KOPT-K1 (cell line): ENCODE results near the gene HMGCS1.

Experiments
- H3K27ac ChIP-seq: fragments of 200-600 bp; sonication (generic); 2 replicates; pipeline ENCODE4 v1.5.1; 2016; ENCODE audit warnings: antibody characterized with exemption, mild to moderate bottlenecking, low read depth, low read length; ENCODE audit not compliant: poor library complexity, severe bottlenecking
- H3K36me3 ChIP-seq: fragments of 200-600 bp; sonication (generic); 2 replicates; pipeline ENCODE4 v1.5.1; 2017; ENCODE audit warnings: antibody characterized with exemption, mild to moderate bottlenecking, low read length, moderate library complexity; ENCODE audit not compliant: insufficient read depth
- H3K9me3 ChIP-seq: fragments of 200-600 bp; sonication (generic); 2 replicates; pipeline ENCODE4 v1.5.1; 2017; ENCODE audit warnings: antibody characterized with exemption, low read length, mild to moderate bottlenecking; ENCODE audit not compliant: insufficient read depth, poor library complexity, severe bottlenecking

Gene HMGCS1

GRCh38 chr5:43301653-43302091 lies 11.5 kb downstream of the HMGCS1 start:
- Histone ChIP-seq H3K9me3 (no peaks in the 10 kb centered on the region), H3K36me3 (peaks cover 92% of the 10 kb centered on the region), H3K27ac (no peak overlapping the region)

DNA sequence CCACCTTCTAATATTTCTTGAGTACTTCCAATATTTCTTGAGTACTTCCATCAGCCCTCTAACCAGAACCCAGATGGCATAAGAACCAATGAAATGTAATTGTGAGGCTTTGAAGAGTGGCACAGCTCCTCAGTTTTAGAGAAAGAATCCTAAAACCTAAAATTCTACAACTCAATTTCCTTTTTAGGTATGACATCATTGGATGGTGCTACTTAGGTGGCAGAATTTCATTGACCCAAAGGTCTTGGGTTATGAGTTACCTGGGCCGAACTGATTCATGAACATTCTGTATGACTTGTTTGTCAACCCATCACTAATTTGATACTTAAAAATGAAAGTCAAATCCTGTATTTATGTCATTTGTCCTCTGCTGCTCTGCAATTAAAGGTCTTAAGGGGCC lies 13.1 kb downstream of the HMGCS1 start:
- no peaks in the 10 kb centered on the region for H3K9me3 ChIP-seq
- no peak overlapping the region for H3K27ac ChIP-seq
- H3K36me3 ChIP-seq: peaks cover 99% of the 10 kb centered on the region

GRCh38 chr5:43298443-43298842 lies 14.8 kb downstream of the HMGCS1 start:
- H3K36me3 ChIP-seq: peaks cover 100% of the 10 kb centered on the region

DNA sequence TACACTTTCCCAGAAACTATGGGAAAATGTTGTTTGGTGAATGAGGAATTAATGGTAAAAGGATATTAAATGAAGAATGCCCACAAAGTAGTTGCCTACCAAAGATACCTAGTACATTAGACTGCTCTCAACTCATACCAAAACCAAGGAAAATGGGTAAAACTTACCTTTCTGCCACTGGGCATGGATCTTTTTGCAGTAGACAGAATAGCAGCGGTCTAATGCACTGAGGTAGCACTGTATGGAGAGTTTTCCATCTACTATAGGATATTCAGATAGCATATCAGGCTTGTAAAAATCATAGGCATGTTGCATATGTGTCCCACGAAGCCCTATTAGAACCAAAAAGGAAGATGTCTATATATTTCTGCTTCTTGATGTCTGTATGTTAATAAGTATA lies 16.4 kb downstream of the HMGCS1 start:
- Histone ChIP-seq H3K36me3 (peaks cover 100% of the 10 kb centered on the region), H3K27ac (no peak overlapping the region), H3K9me3 (no peaks in the 10 kb centered on the region)

More at GRCh38 chr5:43298443-43298842, 14.8 kb downstream of the HMGCS1 start:
- H3K9me3 ChIP-seq: no peaks in the 10 kb centered on the region
- H3K27ac ChIP-seq: no peak overlapping the region

DNA sequence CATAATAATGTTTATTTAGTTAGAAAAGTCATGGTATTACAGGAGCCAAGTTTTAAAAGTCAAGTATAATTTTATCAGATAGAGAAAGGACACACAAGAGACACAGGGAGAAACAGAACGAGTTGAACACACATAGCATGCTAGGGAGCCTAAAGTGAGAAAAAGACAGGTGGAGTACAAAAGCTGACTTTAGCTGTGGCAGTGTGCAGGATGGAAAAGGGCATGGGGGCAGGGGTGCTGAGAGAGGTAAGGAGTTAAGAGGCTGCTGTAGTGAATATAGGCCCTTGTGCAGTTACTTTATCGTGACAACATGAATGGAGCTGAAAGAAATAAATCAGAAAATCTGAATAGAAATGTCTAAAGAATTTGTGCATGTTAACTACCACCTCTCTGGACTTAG lies 18.0 kb downstream of the HMGCS1 start:
- no peaks in the 10 kb centered on the region for H3K9me3 ChIP-seq
- no peak overlapping the region for H3K27ac ChIP-seq
- peaks cover 100% of the 10 kb centered on the region for H3K36me3 ChIP-seq

DNA sequence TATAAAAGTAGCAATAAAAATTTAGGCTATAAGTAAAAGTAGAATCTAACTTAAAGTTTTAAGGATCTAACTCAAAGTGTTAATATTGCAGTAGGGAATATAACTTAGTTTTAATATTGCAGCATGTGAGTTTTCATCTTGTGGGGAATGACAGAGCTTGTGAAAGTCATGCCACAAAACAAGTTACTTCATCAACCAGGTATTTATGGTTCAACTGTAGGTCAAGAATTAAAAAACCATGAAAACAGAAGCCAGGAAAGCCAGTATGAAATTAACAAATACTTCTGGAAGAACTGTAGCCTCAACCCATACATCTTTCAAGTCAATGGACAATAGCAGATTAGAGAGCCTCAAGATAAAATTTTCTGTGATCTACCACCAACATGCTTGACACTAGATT lies 19.0 kb downstream of the HMGCS1 start:
- Histone ChIP-seq H3K9me3 (no peaks in the 10 kb centered on the region), H3K36me3 (peaks cover 100% of the 10 kb centered on the region), H3K27ac (no peak overlapping the region)

DNA sequence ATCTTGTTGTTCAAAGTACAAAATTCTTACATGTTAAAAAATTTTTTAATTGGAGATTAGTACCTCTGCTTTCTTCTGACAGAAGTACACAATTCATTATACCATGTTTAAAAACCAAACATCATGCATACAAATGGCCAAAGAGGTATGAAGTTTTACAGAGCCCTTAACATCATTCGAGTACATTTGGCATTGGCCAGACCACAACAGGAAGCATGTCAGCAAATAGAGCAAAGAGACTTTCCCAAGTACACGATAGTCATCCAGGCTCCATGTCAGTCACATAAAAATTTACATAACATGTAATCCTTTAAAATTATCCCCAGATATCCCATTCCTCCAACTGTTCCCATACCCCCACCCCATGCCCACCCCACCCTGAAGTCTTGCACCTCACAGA lies 22.5 kb downstream of the HMGCS1 start:
- H3K36me3 ChIP-seq: peaks cover 99% of the 10 kb centered on the region
- H3K27ac ChIP-seq: no peak overlapping the region
- H3K9me3 ChIP-seq: no peaks in the 10 kb centered on the region

- H3K9me3 ChIP-seq: no peaks in the 10 kb centered on the region
Measured at GRCh38 chr5:43288269-43288831, 24.9 kb downstream of the HMGCS1 start.

GRCh38 chr5:43287493-43287892 lies 25.7 kb downstream of the HMGCS1 start:
- Histone ChIP-seq H3K27ac (no peak overlapping the region), H3K9me3 (no peaks in the 10 kb centered on the region), H3K36me3 (peaks cover 67% of the 10 kb centered on the region)

More at GRCh38 chr5:43288269-43288831, 24.9 kb downstream of the HMGCS1 start:
- Histone ChIP-seq H3K27ac (no peak overlapping the region), H3K36me3 (peaks cover 76% of the 10 kb centered on the region)

- Histone ChIP-seq H3K36me3 (peaks cover 58% of the 10 kb centered on the region), H3K27ac (no peak overlapping the region), H3K9me3 (no peaks in the 10 kb centered on the region)
Measured at GRCh38 chr5:43286623-43287022, 26.6 kb downstream of the HMGCS1 start.

- H3K27ac ChIP-seq: no peak overlapping the region
- H3K9me3 ChIP-seq: no peaks in the 10 kb centered on the region
- peaks cover 13% of the 10 kb centered on the region for H3K36me3 ChIP-seq
Measured at GRCh38 chr5:43281840-43282658, 31.2 kb downstream of the HMGCS1 start.

DNA sequence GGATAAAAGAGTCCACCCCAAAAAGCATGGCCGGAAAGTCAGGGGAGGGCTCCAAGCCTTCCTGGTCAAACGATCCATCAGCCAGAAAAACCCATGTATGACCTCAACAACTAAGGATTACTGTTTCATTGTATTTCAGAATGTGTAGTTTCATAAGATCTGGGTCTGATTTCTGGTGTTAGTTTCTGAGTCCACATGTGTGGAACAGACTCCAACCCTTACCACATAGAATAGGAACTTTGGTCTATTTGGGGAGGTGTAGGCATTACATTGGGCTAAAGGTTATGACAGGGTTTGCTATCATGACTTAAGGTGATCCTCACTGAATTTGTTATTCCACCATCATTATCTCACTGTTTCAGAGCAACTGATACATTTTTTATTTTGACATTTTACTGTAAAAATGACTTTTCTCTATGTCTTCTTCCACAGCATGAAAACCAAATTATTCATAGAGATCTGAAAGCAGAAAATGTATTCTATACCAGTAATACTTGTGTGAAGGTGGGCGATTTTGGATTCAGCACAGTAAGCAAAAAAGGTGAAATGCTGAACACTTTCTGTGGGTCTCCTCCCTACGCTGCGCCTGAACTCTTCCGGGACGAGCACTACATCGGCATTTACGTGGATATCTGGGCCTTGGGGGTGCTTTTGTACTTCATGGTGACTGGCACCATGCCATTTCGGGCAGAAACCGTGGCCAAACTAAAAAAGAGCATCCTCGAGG lies 33.5 kb downstream of the HMGCS1 start:
- Histone ChIP-seq H3K36me3 (no peaks in the 10 kb centered on the region), H3K9me3 (no peaks in the 10 kb centered on the region), H3K27ac (no peak overlapping the region)

- Histone ChIP-seq H3K9me3 (no peaks in the 10 kb centered on the region), H3K36me3 (no peaks in the 10 kb centered on the region), H3K27ac (no peak overlapping the region)
Measured at GRCh38 chr5:43275391-43275790, 37.8 kb downstream of the HMGCS1 start.

DNA sequence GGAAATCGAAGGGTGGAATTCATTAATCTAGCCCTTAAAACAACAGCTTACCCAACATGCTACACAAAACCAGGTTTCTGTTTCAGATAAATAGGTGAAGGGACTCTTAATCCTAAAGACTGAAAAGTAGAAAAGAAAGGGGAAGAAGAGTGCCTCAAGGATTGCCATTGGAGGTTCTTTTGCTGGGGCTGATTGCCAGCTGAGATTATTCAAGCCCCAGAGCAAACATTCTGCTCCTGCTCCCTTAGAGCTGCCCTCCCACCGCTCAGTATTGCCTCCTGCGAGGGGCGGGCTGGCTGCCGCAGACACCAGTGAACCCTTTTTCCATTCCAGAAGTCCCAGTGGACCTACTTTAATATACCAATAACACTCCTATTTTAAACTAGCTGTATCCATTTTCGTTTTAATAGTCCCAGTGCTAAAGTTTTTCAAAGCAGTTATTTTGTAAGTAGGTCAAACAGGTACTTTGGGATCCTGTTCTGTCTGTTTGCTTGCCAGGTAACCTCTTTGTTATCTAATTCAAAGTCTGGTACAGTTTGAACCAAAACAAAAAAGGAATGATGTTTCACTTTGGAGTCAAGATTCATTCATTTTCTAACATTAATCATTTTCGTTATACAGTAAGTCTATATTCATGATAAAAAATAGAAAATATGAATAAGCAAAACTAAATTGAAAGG lies 38.6 kb downstream of the HMGCS1 start:
- Histone ChIP-seq H3K36me3 (no peaks in the 10 kb centered on the region), H3K9me3 (no peaks in the 10 kb centered on the region), H3K27ac (no peak overlapping the region)

DNA sequence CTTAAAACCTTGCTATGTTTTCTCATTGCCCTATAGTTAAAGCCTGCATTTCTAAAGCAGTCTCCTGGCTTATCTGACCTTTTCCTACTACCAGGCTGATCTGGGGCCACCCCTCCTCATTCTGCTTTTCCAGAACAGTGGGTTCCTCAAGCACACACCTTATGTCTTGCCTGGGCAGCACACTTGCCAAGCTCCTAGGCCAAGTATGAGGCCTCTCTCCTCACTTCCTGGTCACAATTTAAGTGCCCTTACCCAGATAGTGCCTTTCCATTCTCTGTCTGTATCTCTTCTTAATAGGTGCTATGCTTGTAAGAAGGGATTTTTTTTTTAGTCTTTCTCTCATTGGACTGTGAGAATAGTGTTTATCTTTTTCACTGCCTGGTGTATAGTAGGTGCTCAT lies 39.7 kb downstream of the HMGCS1 start:
- Histone ChIP-seq H3K27ac (no peak overlapping the region), H3K36me3 (no peaks in the 10 kb centered on the region), H3K9me3 (no peaks in the 10 kb centered on the region)
